GM12865 (cell line): ENCODE data around the gene GABRA4.

Experiments
- DNase-seq: peaks from one replicate; pipeline ENCODE4 v3.0.0; 2010; ENCODE audit warnings: low read depth
- H3K4me3 ChIP-seq: 2 replicates; pipeline ENCODE4 v1.5.1; 2011; ENCODE audit warnings: mild to moderate bottlenecking, low read depth, low read length, control low read depth
- TF ChIP-seq, protein P1 (sequence below): IDR thresholded peaks from 2 replicates; pipeline ENCODE4 v1.5.1; 2011; ENCODE audit warnings: low read length, control low read depth, low read depth, inconsistent platforms; ENCODE audit not compliant: insufficient read depth; ENCODE audit errors: missing control alignments

GABRA4 gene

DNA sequence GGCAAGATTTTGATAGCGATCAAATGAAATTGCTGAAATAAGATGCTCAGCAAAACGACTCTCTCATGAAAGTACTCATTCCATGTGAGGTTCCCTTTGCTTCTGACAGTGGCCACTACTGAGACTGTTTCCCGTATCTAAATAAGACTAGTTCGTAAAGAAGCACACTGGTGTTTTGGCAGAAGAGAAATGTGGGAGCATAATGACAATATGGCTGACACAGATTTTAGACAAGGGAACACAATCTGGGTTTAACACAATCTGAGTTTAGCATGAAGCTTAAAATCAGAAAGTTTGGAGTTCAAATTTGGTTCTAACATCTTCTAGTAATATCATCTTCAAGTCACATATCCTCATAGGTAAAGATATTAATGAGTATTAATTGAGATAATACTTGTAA, 13.7 kb downstream of the GABRA4 start:
- H3K4me3 ChIP-seq: no peak overlapping the region
- no peak for DNase-seq
- TF ChIP-seq, protein P1, sequence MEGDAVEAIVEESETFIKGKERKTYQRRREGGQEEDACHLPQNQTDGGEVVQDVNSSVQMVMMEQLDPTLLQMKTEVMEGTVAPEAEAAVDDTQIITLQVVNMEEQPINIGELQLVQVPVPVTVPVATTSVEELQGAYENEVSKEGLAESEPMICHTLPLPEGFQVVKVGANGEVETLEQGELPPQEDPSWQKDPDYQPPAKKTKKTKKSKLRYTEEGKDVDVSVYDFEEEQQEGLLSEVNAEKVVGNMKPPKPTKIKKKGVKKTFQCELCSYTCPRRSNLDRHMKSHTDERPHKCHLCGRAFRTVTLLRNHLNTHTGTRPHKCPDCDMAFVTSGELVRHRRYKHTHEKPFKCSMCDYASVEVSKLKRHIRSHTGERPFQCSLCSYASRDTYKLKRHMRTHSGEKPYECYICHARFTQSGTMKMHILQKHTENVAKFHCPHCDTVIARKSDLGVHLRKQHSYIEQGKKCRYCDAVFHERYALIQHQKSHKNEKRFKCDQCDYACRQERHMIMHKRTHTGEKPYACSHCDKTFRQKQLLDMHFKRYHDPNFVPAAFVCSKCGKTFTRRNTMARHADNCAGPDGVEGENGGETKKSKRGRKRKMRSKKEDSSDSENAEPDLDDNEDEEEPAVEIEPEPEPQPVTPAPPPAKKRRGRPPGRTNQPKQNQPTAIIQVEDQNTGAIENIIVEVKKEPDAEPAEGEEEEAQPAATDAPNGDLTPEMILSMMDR: no peak

DNA sequence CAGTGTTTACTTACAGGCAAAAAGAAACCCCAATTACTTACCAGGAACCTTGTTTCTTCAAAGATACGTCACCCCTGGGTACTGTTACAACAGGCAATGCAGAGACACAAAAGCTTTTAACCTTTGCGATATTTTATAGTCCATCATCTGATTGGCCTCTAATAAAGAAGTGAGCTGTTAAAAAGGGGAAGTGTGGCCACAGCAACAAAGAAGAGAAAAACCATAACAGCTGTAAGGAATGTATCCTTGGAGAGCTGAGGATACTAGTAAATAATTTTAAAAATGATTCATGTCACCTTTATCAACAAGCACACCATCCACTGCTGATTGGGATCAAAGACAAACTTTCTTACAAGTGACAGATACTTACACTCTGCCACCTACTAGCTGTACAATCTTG, 14.1 kb downstream of the GABRA4 start:
- H3K4me3 ChIP-seq: no peak overlapping the region
- TF ChIP-seq, protein P1: no peak
- DNase-seq: no peak

DNA sequence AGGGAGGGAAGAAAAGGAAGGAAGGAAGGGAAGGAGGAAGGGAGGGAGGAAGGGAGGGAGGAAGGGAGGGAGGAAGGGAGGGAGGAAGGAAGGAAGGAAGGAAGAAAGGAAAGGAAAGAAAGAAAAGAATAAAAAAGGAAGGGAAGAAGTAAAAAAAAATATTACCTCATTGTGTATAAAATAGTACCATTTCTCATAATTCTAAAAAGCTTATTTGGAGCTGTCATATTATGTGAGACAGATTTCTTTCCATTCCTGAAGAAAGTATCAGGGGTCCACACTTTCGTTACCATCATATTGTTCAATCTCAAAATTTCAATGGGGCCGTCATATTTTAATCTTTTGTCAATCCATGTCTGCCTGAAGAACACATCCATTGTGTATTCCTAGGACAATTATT, 16.1 kb downstream of the GABRA4 start:
- TF ChIP-seq, protein P1: no peak
- H3K4me3 ChIP-seq: no peak overlapping the region
- no peak for DNase-seq

- H3K4me3 ChIP-seq: no peak overlapping the region
- TF ChIP-seq, protein P1: no peak
- DNase-seq: no peak
These were observed 17.4 kb downstream of the GABRA4 start for GRCh38 chr4:46975812-46976553.

- H3K4me3 ChIP-seq: no peak overlapping the region
- no peak for DNase-seq
- TF ChIP-seq, protein P1: no peak
These were observed 18.4 kb downstream of the GABRA4 start for GRCh38 chr4:46974891-46975543.

- TF ChIP-seq, protein P1: no peak
- H3K4me3 ChIP-seq: no peak overlapping the region
- DNase-seq: no peak
These were observed 24.5 kb downstream of the GABRA4 start for GRCh38 chr4:46968847-46969246.

DNA sequence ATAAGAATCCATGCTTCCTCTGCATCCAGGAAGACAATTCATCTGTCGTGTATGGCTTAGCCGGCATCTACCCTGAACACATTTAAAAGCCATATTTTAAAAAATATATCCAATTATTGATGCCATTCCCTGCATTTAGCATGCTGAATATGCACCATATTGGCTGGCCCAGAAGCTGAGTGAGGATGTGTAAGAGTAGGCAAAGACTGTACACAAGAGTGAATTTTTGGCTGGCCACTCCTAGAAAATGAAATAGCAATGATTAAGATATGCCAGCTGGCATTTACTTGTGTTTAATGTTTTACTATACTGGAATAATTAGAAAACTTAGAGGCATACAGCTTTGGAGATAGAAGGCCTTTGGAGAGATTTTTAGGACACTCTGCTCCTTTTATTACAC, 25.8 kb downstream of the GABRA4 start:
- no peak for DNase-seq
- H3K4me3 ChIP-seq: no peak overlapping the region
- TF ChIP-seq, protein P1: no peak
